ENCODE measurements around the gene GPR35.

GPR35 gene

GRCh38 chr2:240620149-240620731 lies 5.0 kb upstream of the GPR35 start:
- Histone ChIP-seq H3K27me3 (ENCODE audit: control insufficient read depth in 1 of 2, insufficient read depth in 2 of 2, low read length in 2 of 2) (no peaks in the 10 kb centered on the region), H3K4me3 (ENCODE audit: low read depth in 1 of 2, low read length in 2 of 2) (no peak overlapping the region), H3K27ac (ENCODE audit: low read depth, low read length) (no peak overlapping the region), H3K4me1 (ENCODE audit: insufficient read depth, low read length) (no peaks in the 10 kb centered on the region), H3K36me3 (ENCODE audit: insufficient read depth, low read length) (no peaks in the 10 kb centered on the region), H3K9ac (ENCODE audit: low read length) (no peak overlapping the region), H3K9me3 (ENCODE audit: low read length) (no peaks in the 10 kb centered on the region)

GRCh38 chr2:240620859-240621258 lies 4.4 kb upstream of the GPR35 start:
- Histone ChIP-seq H3K27me3 (ENCODE audit: control insufficient read depth in 1 of 2, insufficient read depth in 2 of 2, low read length in 2 of 2) (no peaks in the 10 kb centered on the region), H3K9ac (ENCODE audit: low read length) (no peak overlapping the region), H3K27ac (ENCODE audit: low read depth, low read length) (no peak overlapping the region), H3K4me1 (ENCODE audit: insufficient read depth, low read length) (no peaks in the 10 kb centered on the region), H3K4me3 (ENCODE audit: low read depth in 1 of 2, low read length in 2 of 2) (no peak overlapping the region), H3K36me3 (ENCODE audit: insufficient read depth, low read length) (no peaks in the 10 kb centered on the region), H3K9me3 (ENCODE audit: low read length) (no peaks in the 10 kb centered on the region)

- H3K9me3 ChIP-seq (ENCODE audit: low read length) = no peaks in the 10 kb centered on the region
- H3K4me1 ChIP-seq (ENCODE audit: insufficient read depth, low read length) = no peaks in the 10 kb centered on the region
- no peak overlapping the region for H3K27ac ChIP-seq (ENCODE audit: low read depth, low read length)
Measured at GRCh38 chr2:240622060-240622411, 3.2 kb upstream of the GPR35 start.

GRCh38 chr2:240622531-240623235 lies 2.6 kb upstream of the GPR35 start:
- H3K27ac ChIP-seq (ENCODE audit: low read depth, low read length) = no peak overlapping the region
- no peaks in the 10 kb centered on the region for H3K4me1 ChIP-seq (ENCODE audit: insufficient read depth, low read length)
- no peaks in the 10 kb centered on the region for H3K36me3 ChIP-seq (ENCODE audit: insufficient read depth, low read length)
- no peak overlapping the region for H3K9ac ChIP-seq (ENCODE audit: low read length)
- no peaks in the 10 kb centered on the region for H3K9me3 ChIP-seq (ENCODE audit: low read length)
- no peak overlapping the region for H3K4me3 ChIP-seq (ENCODE audit: low read depth in 1 of 2, low read length in 2 of 2)
- no peaks in the 10 kb centered on the region for H3K27me3 ChIP-seq (ENCODE audit: control insufficient read depth in 1 of 2, insufficient read depth in 2 of 2, low read length in 2 of 2)

More at GRCh38 chr2:240622060-240622411, 3.2 kb upstream of the GPR35 start:
- no peak overlapping the region for H3K9ac ChIP-seq (ENCODE audit: low read length)
- H3K4me3 ChIP-seq (ENCODE audit: low read depth in 1 of 2, low read length in 2 of 2) = no peak overlapping the region
- no peaks in the 10 kb centered on the region for H3K36me3 ChIP-seq (ENCODE audit: insufficient read depth, low read length)
- H3K27me3 ChIP-seq (ENCODE audit: control insufficient read depth in 1 of 2, insufficient read depth in 2 of 2, low read length in 2 of 2) = no peaks in the 10 kb centered on the region

- no peaks in the 10 kb centered on the region for H3K36me3 ChIP-seq (ENCODE audit: insufficient read depth, low read length)
- no peak overlapping the region for H3K4me3 ChIP-seq (ENCODE audit: low read depth in 1 of 2, low read length in 2 of 2)
- no peaks in the 10 kb centered on the region for H3K27me3 ChIP-seq (ENCODE audit: control insufficient read depth in 1 of 2, insufficient read depth in 2 of 2, low read length in 2 of 2)
- H3K9ac ChIP-seq (ENCODE audit: low read length) = no peak overlapping the region
- no peak overlapping the region for H3K27ac ChIP-seq (ENCODE audit: low read depth, low read length)
- H3K4me1 ChIP-seq (ENCODE audit: insufficient read depth, low read length) = no peaks in the 10 kb centered on the region
- H3K9me3 ChIP-seq (ENCODE audit: low read length) = no peaks in the 10 kb centered on the region
Measured at GRCh38 chr2:240623531-240624010, 1.7 kb upstream of the GPR35 start.

- no peak overlapping the region for H3K4me3 ChIP-seq (ENCODE audit: low read depth in 1 of 2, low read length in 2 of 2)
- no peak overlapping the region for H3K9ac ChIP-seq (ENCODE audit: low read length)
- H3K4me1 ChIP-seq (ENCODE audit: insufficient read depth, low read length) = no peaks in the 10 kb centered on the region
- no peaks in the 10 kb centered on the region for H3K9me3 ChIP-seq (ENCODE audit: low read length)
- no peaks in the 10 kb centered on the region for H3K36me3 ChIP-seq (ENCODE audit: insufficient read depth, low read length)
- no peak overlapping the region for H3K27ac ChIP-seq (ENCODE audit: low read depth, low read length)
- no peaks in the 10 kb centered on the region for H3K27me3 ChIP-seq (ENCODE audit: control insufficient read depth in 1 of 2, insufficient read depth in 2 of 2, low read length in 2 of 2)
Measured at GRCh38 chr2:240624011-240624949, 1.0 kb upstream of the GPR35 start.

- Histone ChIP-seq H3K4me1 (ENCODE audit: insufficient read depth, low read length) (no peaks in the 10 kb centered on the region), H3K4me3 (ENCODE audit: low read depth in 1 of 2, low read length in 2 of 2) (no peak overlapping the region), H3K27ac (ENCODE audit: low read depth, low read length) (no peak overlapping the region), H3K27me3 (ENCODE audit: control insufficient read depth in 1 of 2, insufficient read depth in 2 of 2, low read length in 2 of 2) (no peaks in the 10 kb centered on the region), H3K9me3 (ENCODE audit: low read length) (no peaks in the 10 kb centered on the region), H3K9ac (ENCODE audit: low read length) (no peak overlapping the region), H3K36me3 (ENCODE audit: insufficient read depth, low read length) (no peaks in the 10 kb centered on the region)
Measured at GRCh38 chr2:240626531-240627300, 1.4 kb downstream of the GPR35 start.

- Histone ChIP-seq H3K9me3 (ENCODE audit: low read length) (no peaks in the 10 kb centered on the region), H3K27ac (ENCODE audit: low read depth, low read length) (no peak overlapping the region), H3K4me1 (ENCODE audit: insufficient read depth, low read length) (no peaks in the 10 kb centered on the region), H3K36me3 (ENCODE audit: insufficient read depth, low read length) (no peaks in the 10 kb centered on the region), H3K27me3 (ENCODE audit: control insufficient read depth in 1 of 2, insufficient read depth in 2 of 2, low read length in 2 of 2) (no peaks in the 10 kb centered on the region), H3K9ac (ENCODE audit: low read length) (no peak overlapping the region), H3K4me3 (ENCODE audit: low read depth in 1 of 2, low read length in 2 of 2) (no peak overlapping the region)
Measured at GRCh38 chr2:240627736-240628506, 2.6 kb downstream of the GPR35 start.

- no peaks in the 10 kb centered on the region for H3K4me1 ChIP-seq (ENCODE audit: insufficient read depth, low read length)
- no peak overlapping the region for H3K27ac ChIP-seq (ENCODE audit: low read depth, low read length)
- H3K4me3 ChIP-seq (ENCODE audit: low read depth in 1 of 2, low read length in 2 of 2) = no peak overlapping the region
- H3K36me3 ChIP-seq (ENCODE audit: insufficient read depth, low read length) = no peaks in the 10 kb centered on the region
- H3K27me3 ChIP-seq (ENCODE audit: control insufficient read depth in 1 of 2, insufficient read depth in 2 of 2, low read length in 2 of 2) = no peaks in the 10 kb centered on the region
- no peaks in the 10 kb centered on the region for H3K9me3 ChIP-seq (ENCODE audit: low read length)
- no peak overlapping the region for H3K9ac ChIP-seq (ENCODE audit: low read length)
Measured at GRCh38 chr2:240628507-240628807, 3.2 kb downstream of the GPR35 start.

GRCh38 chr2:240628808-240629618 lies 3.7 kb downstream of the GPR35 start:
- Histone ChIP-seq H3K27me3 (ENCODE audit: control insufficient read depth in 1 of 2, insufficient read depth in 2 of 2, low read length in 2 of 2) (no peaks in the 10 kb centered on the region), H3K4me3 (ENCODE audit: low read depth in 1 of 2, low read length in 2 of 2) (no peak overlapping the region), H3K9me3 (ENCODE audit: low read length) (no peaks in the 10 kb centered on the region), H3K9ac (ENCODE audit: low read length) (no peak overlapping the region), H3K36me3 (ENCODE audit: insufficient read depth, low read length) (no peaks in the 10 kb centered on the region), H3K4me1 (ENCODE audit: insufficient read depth, low read length) (no peaks in the 10 kb centered on the region), H3K27ac (ENCODE audit: low read depth, low read length) (no peak overlapping the region)

Data from muscle layer of colon (tissue), 2 donors.